ENCODE measurements around the gene SHANK1. TPM values are rescaled to one million over a fixed set of nuclear protein-coding genes. Genes with fewer than 3 reads are reported as not detected.
"Not testable (repeated sequence)": the region's sequence is repeated elsewhere in the genome, so short reads cannot be mapped to it uniquely, and the experiment has no call there.

The SHANK1 gene
- total RNA-seq, 1 donor from 2014 or later: 2.3 TPM

DNA sequence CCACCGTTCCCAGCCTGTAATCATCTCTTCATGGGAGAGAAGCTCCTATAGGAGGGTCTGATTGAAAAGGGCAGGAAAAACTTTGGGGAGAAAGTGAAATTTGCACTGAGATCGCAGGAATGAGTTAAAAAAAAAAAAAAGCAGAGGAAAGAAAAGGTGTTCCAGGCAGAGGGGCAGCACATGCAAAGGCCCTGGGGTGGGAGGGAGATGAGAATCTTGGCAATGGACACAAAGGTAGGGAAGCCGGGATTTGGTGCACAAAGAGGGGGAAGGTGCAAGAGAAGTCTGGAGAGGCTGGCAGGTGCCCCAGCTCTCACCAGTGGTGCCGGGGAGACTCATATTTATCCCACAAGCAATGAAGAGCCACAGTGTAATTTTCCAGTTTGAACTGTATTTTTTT is 34.3 kb upstream of the SHANK1 start:
- Histone ChIP-seq H3F3A (ENCODE audit: low read depth) (no peaks in the 10 kb centered on the region), H3K27ac (no peak overlapping the region), H3K4me2 (no peak overlapping the region), H3K36me3 (no peaks in the 10 kb centered on the region), H3K79me2 (ENCODE audit: low read depth) (no peaks in the 10 kb centered on the region), H2AFZ (replicated peaks) (no peak overlapping the region), H3K4me1 (no peaks in the 10 kb centered on the region), H3K9me3 (ENCODE audit: low read depth) (no peaks in the 10 kb centered on the region), H3K9ac (no peak overlapping the region), H3K27me3 (peaks cover 4% of the 10 kb centered on the region), H3K4me3 (no peak overlapping the region), H4K20me1 (ENCODE audit: low read depth) (no peaks in the 10 kb centered on the region)
- Mint-ChIP-seq H3K9me3 (no peaks in the 10 kb centered on the region), H3K27ac (peak overlapping the region; percentile 81), H3K27me3 (ENCODE audit: insufficient read depth, low read depth) (peaks cover 10% of the 10 kb centered on the region), H3K4me3 (no peak overlapping the region), H3K36me3 (no peaks in the 10 kb centered on the region), H3K4me1 (peaks cover 2% of the 10 kb centered on the region)
- no peak for DNase-seq (ENCODE audit: low spot score)
- TF ChIP-seq, protein P1, sequence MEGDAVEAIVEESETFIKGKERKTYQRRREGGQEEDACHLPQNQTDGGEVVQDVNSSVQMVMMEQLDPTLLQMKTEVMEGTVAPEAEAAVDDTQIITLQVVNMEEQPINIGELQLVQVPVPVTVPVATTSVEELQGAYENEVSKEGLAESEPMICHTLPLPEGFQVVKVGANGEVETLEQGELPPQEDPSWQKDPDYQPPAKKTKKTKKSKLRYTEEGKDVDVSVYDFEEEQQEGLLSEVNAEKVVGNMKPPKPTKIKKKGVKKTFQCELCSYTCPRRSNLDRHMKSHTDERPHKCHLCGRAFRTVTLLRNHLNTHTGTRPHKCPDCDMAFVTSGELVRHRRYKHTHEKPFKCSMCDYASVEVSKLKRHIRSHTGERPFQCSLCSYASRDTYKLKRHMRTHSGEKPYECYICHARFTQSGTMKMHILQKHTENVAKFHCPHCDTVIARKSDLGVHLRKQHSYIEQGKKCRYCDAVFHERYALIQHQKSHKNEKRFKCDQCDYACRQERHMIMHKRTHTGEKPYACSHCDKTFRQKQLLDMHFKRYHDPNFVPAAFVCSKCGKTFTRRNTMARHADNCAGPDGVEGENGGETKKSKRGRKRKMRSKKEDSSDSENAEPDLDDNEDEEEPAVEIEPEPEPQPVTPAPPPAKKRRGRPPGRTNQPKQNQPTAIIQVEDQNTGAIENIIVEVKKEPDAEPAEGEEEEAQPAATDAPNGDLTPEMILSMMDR (IDR thresholded peaks at IDR 0.05): no peak
- TF ChIP-seq EZH2phosphoT487 (IDR thresholded peaks at IDR 0.05): no peak
- no peak for TF ChIP-seq EZH2 (IDR thresholded peaks at IDR 0.05)

DNA sequence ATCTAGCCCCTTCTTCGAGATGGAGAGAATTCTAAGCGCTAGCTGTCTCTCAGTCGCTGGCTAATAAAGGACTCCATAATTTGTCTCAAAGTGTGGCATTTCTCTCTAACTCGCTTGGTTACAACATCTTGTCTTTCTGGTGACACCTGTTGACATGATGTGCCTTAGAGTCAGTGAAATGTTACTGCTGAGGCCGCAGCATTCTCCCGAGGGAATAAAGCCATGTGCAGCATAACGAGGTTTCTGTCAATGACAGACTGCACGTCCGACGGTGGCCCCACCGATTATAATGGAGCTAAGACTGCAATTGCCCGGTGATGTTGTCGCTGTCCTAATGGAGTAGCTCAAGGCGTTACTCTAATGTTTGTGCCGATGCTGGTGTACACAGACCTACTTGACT is 30.4 kb upstream of the SHANK1 start:
- Histone ChIP-seq H3K27me3 (peaks cover 1% of the 10 kb centered on the region), H3F3A (ENCODE audit: low read depth) (no peaks in the 10 kb centered on the region), H3K79me2 (ENCODE audit: low read depth) (no peaks in the 10 kb centered on the region), H3K4me1 (no peaks in the 10 kb centered on the region), H4K20me1 (ENCODE audit: low read depth) (no peaks in the 10 kb centered on the region), H3K9ac (no peak overlapping the region), H3K27ac (no peak overlapping the region), H3K4me3 (no peak overlapping the region), H3K36me3 (no peaks in the 10 kb centered on the region), H3K4me2 (no peak overlapping the region), H2AFZ (replicated peaks) (no peak overlapping the region), H3K9me3 (ENCODE audit: low read depth) (no peaks in the 10 kb centered on the region)
- Mint-ChIP-seq H3K36me3 (no peaks in the 10 kb centered on the region), H3K9me3 (no peaks in the 10 kb centered on the region), H3K27ac (no peak overlapping the region), H3K4me1 (peaks cover 2% of the 10 kb centered on the region), H3K27me3 (ENCODE audit: insufficient read depth, low read depth) (peaks cover 10% of the 10 kb centered on the region), H3K4me3 (no peak overlapping the region)
- no peak for DNase-seq (ENCODE audit: low spot score)
- no peak for TF ChIP-seq EZH2 (IDR thresholded peaks at IDR 0.05)
- TF ChIP-seq, protein P1 (IDR thresholded peaks at IDR 0.05): no peak
- TF ChIP-seq EZH2phosphoT487 (IDR thresholded peaks at IDR 0.05): no peak

DNA sequence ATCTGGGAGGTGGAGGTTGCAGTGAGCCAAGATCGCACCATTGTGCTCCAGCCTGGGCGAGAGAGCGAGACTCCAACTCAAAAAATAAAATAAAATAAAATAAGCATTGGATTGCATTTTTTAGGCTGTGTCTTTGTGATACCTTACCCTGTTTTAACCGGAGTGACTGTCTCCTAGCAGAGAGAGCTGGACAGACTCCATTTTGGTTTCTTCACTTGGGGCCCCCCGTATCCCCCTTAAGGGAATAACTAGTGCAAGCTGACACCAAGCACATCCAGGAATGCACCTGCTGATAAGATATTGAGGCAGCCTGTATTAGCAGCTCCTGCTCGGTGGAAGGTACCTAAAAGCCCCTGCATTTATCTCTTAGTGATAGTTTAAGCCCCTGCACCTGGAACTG is 29.9 kb upstream of the SHANK1 start:
- Mint-ChIP-seq H3K36me3 (no peaks in the 10 kb centered on the region), H3K4me1 (peaks cover 2% of the 10 kb centered on the region), H3K4me3 (no peak overlapping the region), H3K27me3 (ENCODE audit: insufficient read depth, low read depth) (peaks cover 11% of the 10 kb centered on the region), H3K9me3 (no peaks in the 10 kb centered on the region), H3K27ac (no peak overlapping the region)
- DNase-seq (ENCODE audit: low spot score): no peak
- Histone ChIP-seq H3F3A (ENCODE audit: low read depth) (no peaks in the 10 kb centered on the region), H3K4me3 (no peak overlapping the region), H3K9ac (no peak overlapping the region), H3K27me3 (no peaks in the 10 kb centered on the region), H3K4me1 (no peaks in the 10 kb centered on the region), H3K79me2 (ENCODE audit: low read depth) (no peaks in the 10 kb centered on the region), H3K9me3 (ENCODE audit: low read depth) (no peaks in the 10 kb centered on the region), H2AFZ (replicated peaks) (no peak overlapping the region), H3K36me3 (no peaks in the 10 kb centered on the region), H3K4me2 (no peak overlapping the region), H3K27ac (no peak overlapping the region), H4K20me1 (ENCODE audit: low read depth) (no peaks in the 10 kb centered on the region)
- TF ChIP-seq EZH2phosphoT487 (IDR thresholded peaks at IDR 0.05) (no peak), EZH2 (IDR thresholded peaks at IDR 0.05) (no peak)
- TF ChIP-seq, protein P1 (IDR thresholded peaks at IDR 0.05): no peak

GRCh38 chr19:50747141-50747540 is 27.5 kb upstream of the SHANK1 start:
- not testable (repeated sequence) for DNase-seq (ENCODE audit: low spot score); H3K4me1 Mint-ChIP-seq; H3K36me3 ChIP-seq; H3K4me1 ChIP-seq; H3K27ac ChIP-seq; H3K9ac ChIP-seq; H3K79me2 ChIP-seq (ENCODE audit: low read depth); H3K36me3 Mint-ChIP-seq; H4K20me1 ChIP-seq (ENCODE audit: low read depth); H3K4me3 ChIP-seq; H3K9me3 Mint-ChIP-seq; H3F3A ChIP-seq (ENCODE audit: low read depth); H3K27me3 Mint-ChIP-seq (ENCODE audit: insufficient read depth, low read depth); H3K4me2 ChIP-seq; H2AFZ ChIP-seq (replicated peaks); H3K9me3 ChIP-seq (ENCODE audit: low read depth); H3K27me3 ChIP-seq; H3K27ac Mint-ChIP-seq; H3K4me3 Mint-ChIP-seq
